GM18502 (cell line): ENCODE measurements around the gene PIGX.
A peak's percentile ranks its signal among the peaks of the same experiment; 100 is the strongest.

Experiments used
- ATAC-seq: cut with Tn5 transposase; IDR thresholded peaks from one replicate; pipeline ENCODE4 v1.9.1; 2021; ENCODE audit warnings: mild to moderate bottlenecking; ENCODE audit not compliant: unreplicated experiment, poor library complexity

PIGX gene

DNA sequence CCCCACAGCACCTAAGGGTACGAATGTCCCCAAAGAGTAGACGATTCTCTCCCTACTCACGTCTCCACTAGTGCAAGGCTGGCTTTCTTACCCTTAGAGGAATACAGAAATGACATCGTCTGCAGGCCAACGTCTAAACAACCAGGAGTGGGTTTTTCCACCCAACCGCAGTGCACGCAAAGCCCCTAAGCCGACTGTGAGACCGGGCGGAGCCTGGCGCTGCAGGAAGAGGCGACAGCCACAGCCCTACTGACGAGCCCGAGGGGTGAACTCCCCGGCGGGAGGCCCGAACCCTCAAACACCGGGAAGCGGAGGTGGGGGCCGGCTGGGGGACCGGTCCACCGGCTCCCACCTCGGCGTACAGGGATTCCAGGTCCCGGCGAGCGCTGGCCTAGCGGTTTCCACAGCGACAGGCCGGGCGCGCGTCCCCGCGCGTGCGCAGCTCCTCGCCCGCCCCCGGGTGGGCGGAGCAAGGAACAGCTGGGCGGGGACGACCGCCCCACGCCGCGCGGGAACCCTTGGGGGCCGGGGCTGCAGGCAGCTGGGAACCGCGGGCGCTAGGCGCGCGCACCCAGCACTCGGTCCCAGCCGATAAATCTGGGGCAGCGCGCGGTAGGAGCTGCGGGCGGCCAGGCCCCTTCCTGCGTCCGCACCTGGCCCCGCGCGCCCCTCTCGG is at the start of gene PIGX, which contains the start of gene CEP19:
PIGX (plus strand) TSS at position 540 of the 676 bp plus-strand sequence.
CEP19 (minus strand) TSS at position 413 of the 676 bp plus-strand sequence. CDS start 3,593 bp downstream, outside the sequence.
- ATAC-seq = peak; percentile 79

DNA sequence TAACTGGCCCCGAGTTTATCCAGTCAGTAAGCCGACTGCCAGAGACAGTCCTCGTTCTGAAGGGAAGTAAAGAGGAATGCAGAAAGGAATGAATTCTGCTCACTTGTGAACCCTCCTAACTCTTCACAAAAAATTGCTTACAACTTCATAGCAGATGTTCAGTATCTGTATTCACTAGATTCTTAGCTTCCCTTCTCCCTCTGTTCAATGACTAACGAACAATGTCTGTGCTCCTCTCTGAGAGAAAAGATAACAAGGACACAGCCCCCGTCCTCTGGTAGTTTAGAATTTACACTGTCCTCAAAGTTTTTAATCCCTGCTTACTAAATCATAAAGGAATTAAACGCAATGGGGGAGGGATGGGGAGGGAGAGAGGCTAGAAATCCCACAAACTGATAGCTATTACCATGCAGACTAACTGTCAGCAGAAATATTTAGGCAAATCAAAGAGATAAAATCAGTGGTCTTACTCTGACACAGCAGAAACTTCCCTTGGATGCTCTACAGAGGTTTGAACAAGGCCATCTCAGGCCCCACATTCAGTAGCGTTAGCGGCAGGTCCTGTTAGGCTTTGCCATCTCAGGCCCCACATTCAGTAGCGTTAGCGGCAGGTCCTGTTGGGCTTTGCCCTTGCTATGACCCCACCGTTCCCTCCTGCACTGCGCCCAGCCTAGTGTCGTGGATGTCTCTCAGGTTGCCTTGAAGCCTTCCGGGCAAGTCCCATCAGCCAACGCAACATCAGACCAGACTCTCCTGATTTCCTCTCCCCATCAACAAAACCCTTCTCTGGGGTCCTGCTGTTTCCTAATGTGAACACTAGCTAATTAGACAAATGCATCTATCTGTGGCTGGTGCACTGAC is 49.2 kb upstream of the PIGX start:
- ATAC-seq = no peak

DNA sequence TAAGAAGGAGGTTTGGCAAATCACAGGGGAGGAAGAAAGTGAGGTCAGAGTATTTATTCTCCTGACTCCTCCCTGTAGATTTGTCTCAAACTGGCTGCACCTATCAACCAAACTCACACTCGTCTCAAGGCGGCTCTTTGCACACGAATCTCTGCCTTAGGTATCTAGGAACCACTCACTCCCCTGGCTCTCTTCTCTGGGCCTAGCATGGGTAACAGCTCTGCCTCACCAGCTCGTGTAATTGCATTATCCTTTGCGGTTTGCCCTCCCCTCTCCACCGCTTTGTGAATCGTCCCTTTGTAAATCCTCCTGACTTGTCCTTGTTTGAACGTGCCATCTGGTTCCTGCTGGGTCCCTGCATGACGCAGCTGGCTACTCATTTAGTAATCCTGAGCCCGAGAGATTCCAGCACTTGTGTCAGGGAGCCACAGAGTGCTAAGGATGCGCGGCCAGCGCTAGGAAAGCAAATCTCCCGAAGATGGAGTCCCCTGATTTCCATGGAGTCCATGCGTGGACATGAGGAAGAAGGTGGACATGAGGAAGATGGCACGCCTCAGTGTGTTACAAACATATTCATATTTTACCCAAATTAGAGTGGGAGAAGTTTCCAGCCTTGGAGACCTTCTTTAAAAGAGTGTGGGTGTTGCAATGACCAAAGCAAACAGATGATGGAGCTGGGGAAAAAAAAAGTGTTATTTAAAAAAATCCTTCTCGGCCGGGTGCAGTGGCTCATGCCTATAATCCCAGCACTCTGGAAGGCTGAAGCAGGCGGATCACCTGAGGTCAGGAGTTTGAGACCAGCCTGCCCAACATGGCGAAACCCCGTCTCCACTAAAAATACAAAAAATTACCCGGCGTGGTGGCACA is 45.9 kb upstream of the PIGX start:
- ATAC-seq = no peak

DNA sequence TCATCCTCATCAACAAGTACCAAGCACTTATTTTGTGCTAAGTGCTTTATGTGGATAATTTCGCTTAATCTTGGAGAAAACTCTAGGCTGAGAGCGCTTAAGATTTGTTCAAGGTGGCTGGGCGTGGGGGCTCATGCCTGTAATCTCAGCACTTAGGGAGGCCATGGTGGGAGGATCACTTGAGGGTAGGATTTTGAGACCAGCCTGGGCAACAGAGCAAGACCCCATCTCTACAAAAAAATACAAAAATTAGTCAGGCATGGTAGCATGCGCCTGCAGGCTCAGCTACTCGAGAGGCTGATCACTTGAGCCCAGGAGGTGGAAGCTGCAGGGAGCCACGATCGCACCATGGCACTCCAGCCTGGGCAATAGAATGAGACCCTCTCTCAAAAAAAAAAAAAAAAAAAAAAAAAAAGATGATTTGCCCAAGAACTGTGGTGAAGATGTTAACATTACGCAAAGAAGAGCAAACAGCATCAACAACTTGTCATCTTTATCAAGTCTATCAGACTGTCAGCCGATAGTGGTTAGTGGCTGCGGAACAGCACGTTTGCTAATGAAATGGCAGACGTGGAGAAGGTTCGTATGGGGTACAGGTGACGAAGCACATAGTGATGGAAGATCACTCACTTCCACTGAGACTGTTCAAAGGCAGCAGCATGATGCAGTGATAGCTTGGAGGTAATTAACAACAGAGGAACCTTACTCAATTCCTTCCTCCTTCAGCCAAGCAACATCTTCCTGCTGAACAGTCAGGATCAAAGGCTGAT is 44.9 kb upstream of the PIGX start:
- ATAC-seq = no peak

DNA sequence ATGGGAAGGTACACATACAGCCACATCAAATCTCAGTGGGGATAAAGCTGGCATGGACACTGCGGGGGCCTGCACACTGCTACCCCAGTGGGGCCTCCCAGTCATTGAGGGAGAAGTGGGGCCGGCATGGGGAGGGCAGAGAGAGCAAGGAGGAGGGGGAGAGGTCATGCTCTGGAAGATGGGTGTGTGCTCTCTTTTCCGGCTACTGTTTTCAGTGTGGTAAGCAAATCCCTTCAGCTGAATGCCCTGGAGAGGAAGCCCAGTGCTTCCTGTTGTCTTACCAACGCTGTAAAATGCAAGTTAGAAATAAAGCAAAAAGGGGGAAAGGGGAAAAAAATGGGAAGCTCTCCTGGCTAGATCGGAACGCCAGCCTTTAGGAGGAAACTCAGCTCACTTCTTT is 41.8 kb upstream of the PIGX start:
- no peak for ATAC-seq

DNA sequence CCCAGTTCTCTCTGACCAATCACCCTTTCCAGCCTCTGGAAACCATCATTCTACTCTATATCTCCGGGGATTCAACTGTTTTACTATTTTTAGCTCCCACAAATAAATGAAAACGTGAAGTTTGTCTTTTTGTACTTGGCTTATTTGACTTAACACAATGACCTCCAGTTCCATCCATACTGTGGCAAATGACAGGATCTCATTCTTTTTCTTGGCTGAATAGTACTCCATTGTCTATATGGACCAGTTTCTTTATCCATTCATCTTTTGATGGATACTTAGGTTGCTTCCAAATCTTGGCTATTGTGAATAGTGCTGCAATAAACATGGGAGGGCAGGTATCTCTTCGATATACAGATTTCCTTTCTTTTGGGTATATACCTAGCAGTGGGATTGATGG is 38.5 kb upstream of the PIGX start:
- ATAC-seq = no peak

DNA sequence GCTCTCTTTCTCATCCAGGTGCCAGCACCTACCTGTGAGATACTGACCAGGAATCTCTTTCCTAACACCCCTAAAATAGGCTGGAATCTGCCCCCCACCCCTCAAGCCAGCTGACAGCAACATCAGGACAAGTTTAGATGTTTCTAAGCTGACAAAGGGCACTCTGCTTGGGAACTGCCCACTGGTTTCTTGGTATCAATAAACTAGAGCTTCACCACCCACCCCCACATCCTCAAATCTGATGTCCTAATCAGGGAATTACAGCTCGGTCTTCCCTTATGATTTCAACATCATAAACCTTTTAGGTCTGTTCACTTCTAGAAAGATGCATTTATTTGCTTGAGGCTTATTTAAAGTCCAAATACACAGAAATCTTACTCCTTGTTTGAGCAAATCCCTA is 34.8 kb upstream of the PIGX start:
- no peak for ATAC-seq

DNA sequence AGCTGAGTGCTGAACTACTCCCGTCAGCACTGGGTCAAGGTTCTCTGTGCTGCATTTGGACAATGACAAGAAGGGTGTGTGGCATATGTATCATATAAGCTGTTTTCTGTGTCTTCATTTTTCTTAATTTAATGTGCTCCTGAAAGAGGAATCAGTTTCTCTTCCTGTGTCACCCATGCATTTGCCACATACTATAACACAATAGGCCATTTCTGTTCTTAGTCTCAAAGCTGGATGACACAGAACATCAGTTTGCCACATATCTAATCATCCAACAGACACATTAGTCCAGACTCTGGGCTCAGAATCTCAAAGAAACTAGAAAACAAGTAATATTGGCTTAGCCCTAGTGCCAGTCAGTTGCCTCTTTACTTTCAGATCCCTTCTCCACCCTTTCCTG is 34.2 kb upstream of the PIGX start:
- no peak for ATAC-seq

DNA sequence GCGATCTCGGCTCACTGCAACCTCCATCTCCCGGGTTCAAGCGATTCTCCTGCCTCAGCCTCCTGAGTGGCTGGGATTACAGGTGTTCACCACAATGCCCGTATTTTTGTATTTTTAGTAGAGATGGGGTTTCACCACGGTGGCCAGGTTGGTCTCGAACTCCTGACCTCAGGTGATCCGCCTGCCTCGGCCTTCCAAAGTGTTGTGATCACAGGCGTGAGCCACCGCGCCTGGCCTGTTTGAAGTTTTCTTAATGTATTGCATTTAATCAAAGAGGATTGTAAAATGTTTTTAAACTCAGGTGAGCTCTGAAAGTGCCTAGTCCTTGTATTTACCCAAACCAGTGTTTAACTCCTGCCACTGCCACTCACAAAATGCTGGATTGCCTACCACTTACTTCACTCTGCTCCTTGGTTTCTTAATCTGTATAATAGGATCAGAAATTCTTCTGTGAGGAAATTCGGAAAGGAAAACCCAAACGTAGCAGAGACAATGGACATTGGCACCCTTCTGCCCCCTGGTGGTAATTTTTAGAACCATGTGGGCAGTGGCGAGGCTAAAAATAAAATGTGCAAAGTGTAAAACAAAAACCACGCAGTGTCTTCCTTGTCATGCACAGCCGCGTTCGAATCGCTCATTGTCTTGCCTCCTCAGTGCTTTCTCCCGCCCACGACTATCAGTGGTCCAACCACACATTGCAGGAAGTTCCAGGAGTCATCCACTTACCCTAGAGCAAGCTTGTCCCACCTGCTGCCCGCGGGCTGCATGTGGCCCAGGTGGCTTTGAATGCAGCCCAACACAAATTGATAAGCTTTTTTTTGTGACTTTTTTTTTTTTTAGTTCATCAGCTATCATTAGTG is 27.4 kb upstream of the PIGX start:
- peak; percentile 79 for ATAC-seq

DNA sequence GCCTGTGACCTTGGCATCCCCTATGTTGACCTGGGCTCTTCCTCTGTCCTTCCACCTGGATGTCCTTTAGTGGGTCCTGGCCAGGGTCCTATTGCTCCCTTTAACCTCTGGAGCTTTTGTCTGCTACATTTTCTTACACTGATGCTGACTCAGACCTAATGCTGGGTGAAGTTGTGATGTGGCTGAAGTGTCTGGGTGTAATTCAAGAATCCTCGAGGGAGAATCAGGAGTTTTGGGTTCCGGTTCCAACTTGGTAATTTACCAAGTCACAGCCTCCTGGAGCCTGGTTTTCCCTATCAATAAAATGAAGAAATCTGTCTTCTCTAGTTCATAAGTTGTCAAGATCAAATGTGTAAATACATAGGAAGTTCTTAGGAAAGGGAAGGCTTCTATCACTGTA is 25.7 kb upstream of the PIGX start:
- ATAC-seq = no peak

DNA sequence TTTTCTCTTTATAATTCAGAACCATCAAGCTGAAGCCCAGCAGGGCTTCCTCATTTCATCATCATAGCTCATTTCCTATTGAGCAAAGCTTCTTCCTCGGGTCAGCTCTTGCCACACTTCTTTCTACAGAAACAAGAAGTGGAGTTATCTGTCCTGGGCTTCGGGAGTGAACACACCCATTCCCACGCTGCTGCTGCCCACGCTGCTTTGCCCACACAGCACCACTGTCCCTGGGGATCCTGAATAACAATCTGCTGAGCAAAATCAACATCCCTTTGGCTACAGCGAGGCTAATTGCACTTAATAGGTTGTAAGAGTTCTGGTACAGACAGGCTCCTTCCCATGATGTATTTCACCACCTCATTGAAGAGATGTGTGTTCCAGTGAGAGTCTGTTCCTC is 23.8 kb upstream of the PIGX start:
- ATAC-seq = no peak

DNA sequence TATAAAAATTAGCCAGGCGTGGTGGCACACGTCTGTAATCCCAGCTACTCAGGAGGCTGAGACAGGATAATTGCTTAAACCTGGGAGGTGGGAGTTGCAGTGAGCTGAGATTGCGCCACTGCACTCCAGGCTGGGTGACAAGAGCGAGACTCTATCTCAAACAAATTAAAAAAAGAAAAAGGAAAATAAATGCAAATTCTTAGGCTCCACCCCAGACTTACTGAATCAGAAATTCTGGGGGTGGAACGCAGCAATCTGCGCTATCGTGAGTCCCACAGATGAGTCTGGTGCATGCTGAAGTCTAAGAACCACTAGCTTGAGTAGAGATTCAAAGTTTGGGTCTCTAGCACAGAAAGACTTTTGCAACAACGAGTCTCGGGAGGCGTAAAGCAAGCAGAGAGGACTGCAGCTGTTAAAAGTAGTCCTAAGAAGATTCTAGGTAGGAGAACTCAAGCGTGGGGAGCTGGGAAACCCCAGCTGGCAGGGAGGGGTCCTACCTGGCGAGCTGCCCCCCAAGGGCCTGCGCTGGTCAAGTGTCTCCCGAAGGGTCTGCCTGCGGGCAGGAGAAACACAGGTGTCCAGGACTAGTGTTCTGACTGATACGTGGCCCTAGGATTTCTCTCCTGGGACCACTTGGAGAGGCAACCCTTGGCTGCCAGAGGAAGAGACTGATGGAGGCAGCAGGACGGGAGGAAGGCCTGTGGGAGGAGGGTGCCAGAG is 22.1 kb upstream of the PIGX start:
- ATAC-seq = no peak

DNA sequence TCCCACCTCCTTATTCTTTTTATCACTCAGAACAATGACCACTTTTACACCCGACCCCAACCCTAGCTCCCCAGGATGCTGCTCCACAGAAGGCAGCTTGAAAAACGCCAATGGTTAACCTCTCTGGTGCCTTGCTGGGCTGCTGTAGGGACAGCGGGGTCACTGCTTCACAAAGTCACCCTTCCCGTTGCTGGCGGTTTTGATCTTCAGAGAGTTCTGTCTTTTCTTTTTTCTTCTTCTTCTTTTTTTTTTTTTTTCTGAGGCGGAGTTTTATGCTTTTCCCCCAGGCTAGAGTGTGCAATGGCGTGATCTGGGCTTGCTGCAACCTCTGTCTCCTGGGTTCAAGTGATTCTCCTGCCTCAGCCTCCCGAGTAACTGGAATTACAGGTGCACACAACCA is 20.8 kb upstream of the PIGX start:
- ATAC-seq = no peak

DNA sequence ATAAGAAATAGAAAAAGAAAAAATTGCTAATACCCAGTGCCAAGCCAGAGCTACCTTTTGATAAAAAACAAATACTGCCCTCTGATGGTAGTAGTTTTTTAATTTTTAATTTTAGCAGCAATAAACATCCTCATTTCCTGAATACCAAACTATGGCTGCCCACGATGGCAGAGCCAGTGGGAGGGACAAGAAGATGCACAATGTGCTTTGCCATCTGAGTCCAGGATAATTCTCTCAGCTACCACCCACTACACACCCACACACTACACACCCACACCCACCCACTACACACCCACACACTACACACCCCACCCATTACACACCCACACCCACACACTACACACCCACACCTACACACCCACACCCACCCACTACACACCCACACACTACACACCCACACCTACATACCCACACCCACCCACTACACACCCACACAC is 18.0 kb upstream of the PIGX start:
- ATAC-seq = no peak

DNA sequence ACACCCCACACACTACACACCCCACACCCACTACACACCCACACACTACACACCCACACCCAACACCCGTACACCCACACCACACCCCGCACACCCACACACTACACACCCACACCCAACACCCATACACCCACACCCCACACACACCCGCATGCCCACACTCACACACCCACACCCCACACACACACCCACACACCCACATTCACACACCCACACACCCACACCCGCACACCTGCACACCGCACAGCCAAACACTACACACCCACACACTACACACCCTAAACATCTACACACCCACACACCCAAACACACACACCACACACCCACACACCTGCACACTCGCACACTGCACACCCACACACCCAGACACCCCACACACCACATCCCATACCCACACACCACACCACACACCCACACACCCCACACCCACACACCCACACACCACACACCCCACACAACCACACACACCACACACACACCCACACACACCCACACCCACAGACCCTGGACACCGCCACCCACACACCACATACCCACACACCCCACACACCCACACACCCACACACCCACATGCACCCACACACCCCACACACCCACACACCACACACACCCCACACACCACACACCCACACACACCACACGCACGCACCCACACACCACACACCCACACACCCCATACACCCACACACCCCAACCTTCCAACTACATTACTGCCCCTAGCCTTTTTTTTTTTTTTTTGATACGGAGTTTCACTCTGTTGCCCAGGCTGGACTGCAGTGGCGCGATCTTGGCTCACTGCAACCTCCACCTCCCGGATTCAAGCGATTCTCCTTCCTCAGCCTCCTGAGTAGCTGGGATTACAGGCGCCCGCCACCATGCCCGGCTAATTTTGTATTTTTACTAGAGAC is 17.0 kb upstream of the PIGX start:
- ATAC-seq = no peak

DNA sequence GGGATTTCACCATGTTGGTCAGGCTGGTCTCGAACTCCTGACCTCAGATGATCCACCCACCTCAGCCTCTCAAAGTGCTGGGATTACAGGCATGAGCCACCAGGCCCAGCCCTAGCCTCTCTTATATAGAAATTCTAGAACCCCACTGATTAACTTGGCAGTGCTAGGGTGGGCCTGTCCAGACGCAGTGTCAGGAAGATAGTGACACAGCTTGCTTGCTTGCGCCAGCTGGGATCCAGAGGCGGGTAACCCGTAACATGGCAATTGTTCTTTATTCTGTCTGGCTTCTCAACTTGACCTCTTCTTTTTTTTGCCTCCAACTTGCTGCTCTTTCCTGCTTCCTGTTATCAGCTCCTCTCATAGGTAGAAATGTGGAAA is 16.3 kb upstream of the PIGX start:
- no peak for ATAC-seq

DNA sequence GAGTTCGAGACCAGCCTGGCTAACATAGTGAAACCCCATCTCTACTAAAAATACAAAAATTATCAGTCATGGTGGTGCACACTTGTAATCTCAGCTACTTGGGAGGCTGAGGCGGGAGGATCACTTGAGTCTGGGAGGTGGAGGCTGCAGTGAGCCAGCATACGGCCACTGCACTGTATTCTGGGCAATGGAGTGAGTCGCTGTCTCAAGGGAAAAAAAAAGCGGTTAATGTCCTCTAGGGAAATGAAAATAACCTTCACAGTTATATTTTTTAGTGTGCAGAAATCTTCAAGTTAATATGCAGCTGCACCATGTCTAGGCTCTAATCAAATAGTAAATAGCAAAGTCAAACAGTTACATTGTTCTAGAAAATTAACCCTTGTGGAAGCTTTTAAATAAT is 14.9 kb upstream of the PIGX start:
- no peak for ATAC-seq

DNA sequence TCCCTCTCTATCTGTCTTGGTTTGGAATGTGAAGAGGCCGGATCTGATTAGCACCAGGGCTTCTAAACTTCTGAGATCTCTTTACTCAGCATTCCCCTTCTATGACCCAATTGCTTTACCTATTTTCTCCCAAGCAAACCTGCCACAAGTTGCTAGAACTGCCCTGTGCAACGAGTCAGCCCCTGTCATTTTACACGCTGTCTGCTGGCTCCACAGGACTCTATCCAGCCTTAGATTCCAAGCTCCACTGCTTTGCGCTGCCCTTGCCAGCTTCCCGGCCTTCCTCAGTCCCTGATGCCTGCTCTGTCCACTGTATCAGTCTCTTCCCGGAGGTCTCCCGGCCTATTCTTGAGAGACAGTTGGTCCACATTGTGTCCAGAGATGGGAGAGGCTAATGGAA is 12.4 kb upstream of the PIGX start:
- no peak for ATAC-seq
